UCSD-AML1 (cell line): ENCODE measurements around the gene SNF8.

Experiments used
- DNase-seq: peaks from one replicate; lab custom pipeline; 2025; ENCODE audit not compliant: unreplicated experiment; lab: John Stamatoyannopoulos, UW

SNF8 gene

GRCh38 chr17:48893646-48894508 is 50.8 kb downstream of the SNF8 start:
- DNase-seq = no peak

- no peak for DNase-seq
These were observed 51.5 kb downstream of the SNF8 start for GRCh38 chr17:48892940-48893645.

GRCh38 chr17:48890086-48890485 is 54.6 kb downstream of the SNF8 start:
- no peak for DNase-seq

- DNase-seq = no peak
These were observed 61.5 kb downstream of the SNF8 start for GRCh38 chr17:48883171-48883570.

- no peak for DNase-seq
These were observed 62.4 kb downstream of the SNF8 start for GRCh38 chr17:48882272-48882671.
